ENCODE measurements around the gene WFIKKN1. TPM values are rescaled to one million over a fixed set of nuclear protein-coding genes. Genes with fewer than 3 reads are reported as not detected.

The WFIKKN1 gene
- total and polyA plus RNA-seq, 2 of the 13 experiments (the other 11 are each of a cell fraction or from before 2014, with no cell fraction given) = 1.7 to 4.9 TPM

GRCh38 chr16:682493-683395, 52.0 kb downstream of the WFIKKN1 start:
- ChIA-PET POLR2A (no interaction called here), CTCF (ENCODE audit: low intra/inter-chr PET ratio, low total read pairs) (no interaction called here)
- WGBS (ENCODE audit: low lambda C conversion rate) = 98% methylated on average over 18 of the region's 36 CpGs
- intact Hi-C loops (cut with micrococcal nuclease; ENCODE audit: unreplicated experiment) (no loop called here), in situ Hi-C loops (cut with HindIII; ENCODE audit: extremely low pct_ligation_motif_present, low pct_unique_long_range_greater_than_20kb) (no loop called here)
- no peak for DNase-seq (ENCODE audit: low spot score)
- ATAC-seq = no peak
- H3K9ac ChIP-seq (ENCODE audit: insufficient read depth, low read depth, low read length) = no peak overlapping the region
- BruUV-seq (replicated peaks) = no TSS peak
- peaks cover 16% of the 10 kb centered on the region for H3K79me2 ChIP-seq (ENCODE audit: insufficient read depth, low read length)
- H3K27ac ChIP-seq (ENCODE audit: extremely low read length, insufficient read depth, low read length) = no peak overlapping the region
- FAIRE-seq = no peak
- no peak overlapping the region for H3K4me3 ChIP-seq (replicated peaks in 1 of 3; ENCODE audit: insufficient read depth in 1 of 3, low read depth in 2 of 3, low read length in 3 of 3)
- H3K36me3 ChIP-seq (replicated peaks in 1 of 2; ENCODE audit: control insufficient read depth in 1 of 2, insufficient read depth in 2 of 2, low read length in 2 of 2) = peaks cover 11 to 20% of the 10 kb centered on the region in 2 experiments; a peak in 4 of 5 replicates
- no peak overlapping the region for H2AFZ ChIP-seq (ENCODE audit: low read length)
- H3K9me3 ChIP-seq (ENCODE audit: low read length) = no peaks in the 10 kb centered on the region
- peaks cover 27% of the 10 kb centered on the region for H3K4me1 ChIP-seq (ENCODE audit: insufficient read depth, low read length)
- H3K27me3 ChIP-seq (ENCODE audit: control insufficient read depth in 1 of 2, insufficient read depth in 2 of 2, low read length in 2 of 2) = no peaks in the 10 kb centered on the region; a peak in 1 of 5 replicates
- 0 out of 2 replicates have a peak, but pooled peaks cover 3% of the 10 kb centered on the region for H4K20me1 ChIP-seq (ENCODE audit: insufficient read depth, low read length)
- no peak overlapping the region for H3K4me2 ChIP-seq (ENCODE audit: low read depth, low read length)
- no peak for TF ChIP-seq THYN1 (CRISPR knock-in tag; IDR thresholded peaks at IDR 0.05; ENCODE audit: borderline replicate concordance, low read depth)
- no peak for TF ChIP-seq ZNF468 (CRISPR knock-in tag; IDR thresholded peaks at IDR 0.05)
- TF ChIP-seq ARID4A (CRISPR knock-in tag; IDR thresholded peaks at IDR 0.05; ENCODE audit: borderline replicate concordance) = no peak
- peak; percentile 15; the same call in 1 of the 2 replicates for TF ChIP-seq POLR2G (IDR thresholded peaks at IDR 0.05; ENCODE audit: low read depth, low read length)
- TF ChIP-seq ETS1 (CRISPR knock-in tag; IDR thresholded peaks at IDR 0.05) = no peak
- peak; percentile 7 for TF ChIP-seq AGO2 (optimal IDR thresholded peaks at IDR 0.05; ENCODE audit: low read depth, low read length)
- TF ChIP-seq POLR2A (IDR thresholded peaks at IDR 0.05; ENCODE audit: insufficient read depth in 1 of 2, low read depth in 2 of 2, low read length in 2 of 2) = peak in 1 of 2 experiments; percentile 28; a peak in 1 of 4 replicates
- no peak for TF ChIP-seq KIAA2018 (CRISPR knock-in tag; IDR thresholded peaks at IDR 0.05; ENCODE audit: borderline replicate concordance)
